Adipocyte (in vitro differentiated cells): ENCODE results near the gene AK8.
"Not testable (repeated sequence)": the region's sequence is repeated elsewhere in the genome, so short reads cannot be mapped to it uniquely, and the experiment has no call there.

Experiments used
- DNase-seq: peaks from one replicate; pipeline ENCODE4 v3.0.0-alpha.2; 2015; ENCODE audit warnings: low read depth
- H3K27me3 ChIP-seq: replicated peaks from 2 replicates; pipeline ENCODE4 v1.7.0; 2013; ENCODE audit warnings: mild to moderate bottlenecking, low read length, moderate library complexity; ENCODE audit not compliant: control insufficient read depth, insufficient read depth
- H3K36me3 ChIP-seq: 2 replicates; pipeline ENCODE4 v1.7.0; 2013; ENCODE audit warnings: low read length, mild to moderate bottlenecking, moderate library complexity; ENCODE audit not compliant: control insufficient read depth, insufficient read depth, severe bottlenecking
- H3K4me1 ChIP-seq: 2 replicates; pipeline ENCODE4 v1.7.0; 2013; ENCODE audit warnings: mild to moderate bottlenecking, low read length, moderate library complexity; ENCODE audit not compliant: control insufficient read depth, insufficient read depth
- H3K4me3 ChIP-seq: 2 replicates; pipeline ENCODE4 v1.7.0; 2013; ENCODE audit warnings: mild to moderate bottlenecking, low read length, moderate library complexity
- H3K9ac ChIP-seq: 2 replicates; pipeline ENCODE4 v1.7.0; 2013; ENCODE audit warnings: mild to moderate bottlenecking, low read length, moderate library complexity
- H3K9me3 ChIP-seq: 2 replicates; pipeline ENCODE4 v1.7.0; 2013; ENCODE audit warnings: mild to moderate bottlenecking, low read length, moderate library complexity; ENCODE audit not compliant: control insufficient read depth

The AK8 gene

GRCh38 chr9:132729235-132729890 is 148.7 kb downstream of the AK8 start:
- Histone ChIP-seq H3K9ac (no peak overlapping the region), H3K4me3 (no peak overlapping the region), H3K36me3 (no peaks in the 10 kb centered on the region), H3K4me1 (no peaks in the 10 kb centered on the region), H3K27me3 (peaks cover 46% of the 10 kb centered on the region), H3K9me3 (no peaks in the 10 kb centered on the region)
- no peak for DNase-seq

DNA sequence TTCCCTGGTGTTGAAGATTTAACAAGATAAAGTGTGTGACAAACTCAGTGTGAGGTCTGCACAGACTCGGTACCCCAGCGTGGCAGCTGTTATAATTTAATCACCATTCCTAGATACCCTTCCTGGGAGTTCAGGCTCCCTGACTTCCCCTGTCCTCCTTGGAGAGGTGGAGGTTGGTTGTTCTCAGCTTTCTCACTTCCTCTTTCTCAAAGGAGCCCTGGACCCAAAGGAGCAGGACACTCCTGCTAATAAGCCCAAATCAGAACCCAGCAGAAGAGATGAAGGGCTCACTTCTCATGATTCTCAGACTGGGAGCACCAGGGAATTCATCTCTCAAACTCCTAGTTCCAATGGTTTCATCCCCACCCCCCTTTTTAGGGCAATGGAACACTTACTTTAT is 149.6 kb downstream of the AK8 start:
- Histone ChIP-seq H3K4me1 (no peaks in the 10 kb centered on the region), H3K9ac (no peak overlapping the region), H3K9me3 (no peaks in the 10 kb centered on the region), H3K27me3 (peaks cover 43% of the 10 kb centered on the region), H3K4me3 (no peak overlapping the region), H3K36me3 (no peaks in the 10 kb centered on the region)
- DNase-seq = no peak

- H3K36me3 ChIP-seq = no peaks in the 10 kb centered on the region
- no peaks in the 10 kb centered on the region for H3K4me1 ChIP-seq
- DNase-seq = no peak
- no peaks in the 10 kb centered on the region for H3K9me3 ChIP-seq
- peaks cover 43% of the 10 kb centered on the region for H3K27me3 ChIP-seq
- no peak overlapping the region for H3K9ac ChIP-seq
- no peak overlapping the region for H3K4me3 ChIP-seq
Observed at GRCh38 chr9:132728071-132728470, 150.0 kb downstream of the AK8 start.

DNA sequence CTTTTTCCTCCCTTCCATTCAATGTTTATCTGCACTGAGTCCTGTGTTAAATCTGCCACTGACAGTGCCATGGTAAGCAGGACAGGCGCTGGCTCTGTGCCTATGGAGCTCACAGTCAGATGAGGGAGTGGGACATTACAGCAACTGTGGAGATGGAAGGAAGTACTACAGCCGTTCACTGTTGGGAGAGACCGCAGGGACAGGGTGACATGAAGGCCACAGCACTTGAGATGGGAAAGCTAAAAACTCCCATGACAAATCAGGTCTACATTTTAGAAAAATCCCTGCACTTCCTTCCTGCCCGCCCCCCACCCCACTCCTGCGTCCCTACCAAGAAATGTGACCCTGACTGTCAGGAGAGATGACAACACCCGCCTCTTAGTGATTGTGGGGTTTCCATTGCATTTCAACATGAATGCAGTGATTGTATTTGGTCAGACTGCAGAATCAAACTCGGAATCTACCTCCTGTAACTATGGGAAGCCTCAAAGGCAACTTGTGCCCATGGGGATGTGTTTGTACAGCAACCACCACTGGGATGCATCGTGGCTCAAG is 151.4 kb downstream of the AK8 start:
- Histone ChIP-seq H3K9me3 (no peaks in the 10 kb centered on the region), H3K9ac (no peak overlapping the region), H3K27me3 (peaks cover 45% of the 10 kb centered on the region), H3K4me3 (no peak overlapping the region), H3K4me1 (no peaks in the 10 kb centered on the region), H3K36me3 (no peaks in the 10 kb centered on the region)
- DNase-seq = no peak

- no peak overlapping the region for H3K9ac ChIP-seq
- no peak overlapping the region for H3K4me3 ChIP-seq
- DNase-seq = no peak
- H3K27me3 ChIP-seq = peaks cover 50% of the 10 kb centered on the region
- no peaks in the 10 kb centered on the region for H3K36me3 ChIP-seq
- no peaks in the 10 kb centered on the region for H3K9me3 ChIP-seq
- no peaks in the 10 kb centered on the region for H3K4me1 ChIP-seq
Observed at GRCh38 chr9:132725306-132725705, 152.8 kb downstream of the AK8 start.

GRCh38 chr9:132723809-132724208 is 154.3 kb downstream of the AK8 start:
- H3K27me3 ChIP-seq = peaks cover 56% of the 10 kb centered on the region
- H3K4me1 ChIP-seq = no peaks in the 10 kb centered on the region
- no peak for DNase-seq
- no peak overlapping the region for H3K4me3 ChIP-seq
- H3K9me3 ChIP-seq = no peaks in the 10 kb centered on the region
- no peaks in the 10 kb centered on the region for H3K36me3 ChIP-seq
- H3K9ac ChIP-seq = no peak overlapping the region

- no peak overlapping the region for H3K9ac ChIP-seq
- no peaks in the 10 kb centered on the region for H3K4me1 ChIP-seq
- H3K4me3 ChIP-seq = no peak overlapping the region
- peaks cover 53% of the 10 kb centered on the region for H3K27me3 ChIP-seq
- no peaks in the 10 kb centered on the region for H3K36me3 ChIP-seq
- H3K9me3 ChIP-seq = no peaks in the 10 kb centered on the region
- no peak for DNase-seq
Observed at GRCh38 chr9:132722564-132723065, 155.5 kb downstream of the AK8 start.

DNA sequence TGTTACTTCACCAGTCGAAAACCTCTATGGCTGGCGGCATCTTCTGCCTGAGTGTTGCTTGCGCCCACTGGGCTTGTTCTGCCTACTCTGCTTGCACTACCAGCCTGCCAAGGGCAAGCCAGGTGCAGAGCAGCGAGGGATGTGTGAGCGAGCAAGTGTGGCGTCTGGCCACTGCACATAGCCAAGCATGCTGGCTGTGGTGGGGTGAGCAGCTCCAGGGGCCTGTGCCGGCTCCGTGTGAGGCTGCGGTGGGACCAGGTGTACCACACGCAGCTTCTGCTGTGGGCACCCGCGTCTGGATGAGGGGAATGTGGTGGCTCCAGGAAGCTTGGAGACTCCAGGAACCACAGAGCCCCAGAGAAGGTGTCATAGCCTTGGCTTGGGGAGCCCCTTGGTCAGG is 156.4 kb downstream of the AK8 start:
- no peak for DNase-seq
- Histone ChIP-seq H3K4me3 (no peak overlapping the region), H3K9me3 (no peaks in the 10 kb centered on the region), H3K4me1 (no peaks in the 10 kb centered on the region), H3K36me3 (no peaks in the 10 kb centered on the region), H3K27me3 (peaks cover 56% of the 10 kb centered on the region), H3K9ac (no peak overlapping the region)

DNA sequence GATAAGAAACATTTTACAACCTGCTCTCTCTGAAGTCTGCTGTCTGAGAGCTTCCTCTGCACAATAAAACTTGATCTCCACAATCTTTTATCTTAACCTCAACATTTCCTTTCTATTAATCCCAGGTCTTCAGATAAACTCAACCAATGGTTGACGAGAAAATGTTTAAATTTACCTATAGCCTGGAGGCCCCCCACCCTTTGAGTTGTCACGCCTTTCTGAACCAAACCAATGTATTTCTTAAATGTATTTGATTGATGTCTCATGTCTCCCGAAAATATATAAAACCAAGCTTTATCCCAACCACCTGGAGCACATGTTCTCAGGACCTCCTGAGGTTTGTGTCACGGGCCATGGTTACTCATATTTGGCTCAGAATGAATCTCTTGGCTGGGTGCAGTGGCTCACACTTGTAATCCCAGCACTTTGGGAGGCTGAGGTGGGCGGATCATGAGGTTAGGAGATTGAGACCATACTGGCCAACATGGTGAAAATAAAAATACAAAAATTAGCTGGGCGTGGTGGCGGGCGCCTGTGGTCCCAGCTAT is 159.6 kb downstream of the AK8 start:
- H3K4me3 ChIP-seq, H3K9me3 ChIP-seq, H3K9ac ChIP-seq, H3K4me1 ChIP-seq, DNase-seq, H3K36me3 ChIP-seq: not testable (repeated sequence)
- H3K27me3 ChIP-seq = peaks cover 50% of the 10 kb centered on the region

- Histone ChIP-seq H3K9ac (no peak overlapping the region), H3K27me3 (peaks cover 40% of the 10 kb centered on the region), H3K4me1 (no peaks in the 10 kb centered on the region), H3K4me3 (no peak overlapping the region), H3K36me3 (no peaks in the 10 kb centered on the region), H3K9me3 (no peaks in the 10 kb centered on the region)
- no peak for DNase-seq
Observed at GRCh38 chr9:132717326-132717945, 160.6 kb downstream of the AK8 start.

DNA sequence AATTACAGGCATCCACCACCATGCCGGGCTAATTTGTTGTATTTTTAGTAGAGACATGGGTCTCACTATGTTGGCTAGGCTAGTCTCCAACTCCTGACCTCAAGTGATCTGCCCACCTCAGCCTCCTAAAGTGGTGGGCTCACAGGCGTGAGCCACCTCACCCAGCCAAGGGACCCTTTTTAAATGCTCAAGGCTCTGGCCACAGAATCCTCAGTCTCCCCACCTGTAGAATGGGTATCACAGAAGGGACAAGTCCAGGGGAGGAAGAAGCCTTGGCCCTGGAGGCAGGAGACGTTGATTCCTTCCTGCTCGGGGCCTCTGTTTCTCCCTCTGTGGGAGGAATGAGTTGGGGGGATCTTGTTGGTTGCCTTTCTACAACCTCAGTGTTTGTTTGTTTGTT is 162.1 kb downstream of the AK8 start:
- no peak for DNase-seq
- Histone ChIP-seq H3K9me3 (no peaks in the 10 kb centered on the region), H3K27me3 (peaks cover 36% of the 10 kb centered on the region), H3K9ac (no peak overlapping the region), H3K36me3 (no peaks in the 10 kb centered on the region), H3K4me1 (no peaks in the 10 kb centered on the region), H3K4me3 (no peak overlapping the region)
